Rectal smooth muscle tissue (tissue), 1 donor: Measurements from ENCODE around the gene POGLUT3.

Source experiments
- H3K27ac ChIP-seq: one replicate; pipeline ENCODE4 v1.7.0; 2013; ENCODE audit warnings: low read depth, low read length, inconsistent platforms
- H3K27me3 ChIP-seq: one replicate; pipeline ENCODE4 v1.7.0; 2013; ENCODE audit warnings: low read length; ENCODE audit not compliant: control insufficient read depth, insufficient read depth
- H3K36me3 ChIP-seq: one replicate; pipeline ENCODE4 v1.7.0; 2013; ENCODE audit warnings: low read length; ENCODE audit not compliant: control insufficient read depth, insufficient read depth
- H3K4me1 ChIP-seq: one replicate; pipeline ENCODE4 v1.7.0; 2013; ENCODE audit warnings: low read length; ENCODE audit not compliant: control insufficient read depth, insufficient read depth
- H3K4me3 ChIP-seq: one replicate; pipeline ENCODE4 v1.7.0; 2013; ENCODE audit warnings: low read length
- H3K9ac ChIP-seq: one replicate; pipeline ENCODE4 v1.7.0; 2013; ENCODE audit warnings: low read length

POGLUT3 gene

GRCh38 chr11:108466405-108466804, 31.8 kb downstream of the POGLUT3 start:
- H3K27ac ChIP-seq: peak overlapping the region; percentile 100
- no peaks in the 10 kb centered on the region for H3K27me3 ChIP-seq
- H3K4me1 ChIP-seq: no peaks in the 10 kb centered on the region
- H3K4me3 ChIP-seq: peak overlapping the region; percentile 99
- peak overlapping the region; percentile 100 for H3K9ac ChIP-seq
- no peaks in the 10 kb centered on the region for H3K36me3 ChIP-seq

GRCh38 chr11:108453207-108453835, 44.9 kb downstream of the POGLUT3 start:
- H3K27me3 ChIP-seq: no peaks in the 10 kb centered on the region
- no peaks in the 10 kb centered on the region for H3K36me3 ChIP-seq
- H3K27ac ChIP-seq: no peak overlapping the region
- H3K4me3 ChIP-seq: no peak overlapping the region
- H3K9ac ChIP-seq: no peak overlapping the region
- no peaks in the 10 kb centered on the region for H3K4me1 ChIP-seq
